HepG2 (cell line): ENCODE results near the gene AP4M1. TPM values are rescaled to one million over a fixed set of nuclear protein-coding genes. Genes with fewer than 3 reads are reported as not detected.
A peak's percentile ranks its signal among the peaks of the same experiment; 100 is the strongest.

Experiments
- ATF2 ChIP-seq: sonication (generic); formaldehyde crosslinking; IDR thresholded peaks from 2 replicates; pipeline ENCODE4 v1.4.0; 2020; ENCODE audit warnings: missing genetic modification reagents
- GFI1 ChIP-seq: sonication (generic); formaldehyde crosslinking; IDR thresholded peaks from 2 replicates; pipeline ENCODE4 v1.5.0; 2020; ENCODE audit warnings: missing genetic modification reagents, mild to moderate bottlenecking, borderline replicate concordance
- GZF1 ChIP-seq: sonication (generic); formaldehyde crosslinking; IDR thresholded peaks from 2 replicates; pipeline ENCODE4 v1.5.1; 2020; ENCODE audit warnings: mild to moderate bottlenecking, missing genetic modification reagents
- MLXIP ChIP-seq: sonication (generic); formaldehyde crosslinking; IDR thresholded peaks from 2 replicates; pipeline ENCODE4 v1.9.0; 2021; ENCODE audit warnings: missing genetic modification reagents, borderline replicate concordance
- RNF2 ChIP-seq: fragments of 450-650 bp; conservative IDR thresholded peaks from 2 replicates; pipeline ENCODE4 v1.6.1; 2016; ENCODE audit warnings: low read depth
- TP53 ChIP-seq: sonication (generic); formaldehyde crosslinking; conservative IDR thresholded peaks from 2 replicates; pipeline ENCODE4 v1.4.0; 2020; ENCODE audit warnings: missing genetic modification reagents
- USF2 ChIP-seq, 2 experiments: sonication (generic) in 1 of 2; formaldehyde crosslinking in 1 of 2; IDR thresholded peaks; 2 replicates each; pipeline versions ENCODE4 v1.5.1 to v1.6.1; 2011 to 2020; ENCODE audit warnings: borderline replicate concordance in 1 of 2, low read depth in 1 of 2, low read length in 1 of 2, mild to moderate bottlenecking in 1 of 2, missing genetic modification reagents in 1 of 2, moderate library complexity in 1 of 2
- YY1 ChIP-seq: IDR thresholded peaks from 2 replicates; pipeline ENCODE4 v1.6.1; 2011; ENCODE audit warnings: low read length, low read depth, moderate library complexity, mild to moderate bottlenecking; ENCODE audit not compliant: insufficient read depth, insufficient replicate concordance
- ZNF407 ChIP-seq: sonication (generic); formaldehyde crosslinking; IDR thresholded peaks from one replicate; pipeline ENCODE4 v1.5.1; 2020; ENCODE audit warnings: mild to moderate bottlenecking, missing genetic modification reagents; ENCODE audit errors: not compliant biosample characterization
- ZNF567 ChIP-seq: sonication (generic); formaldehyde crosslinking; IDR thresholded peaks from 2 replicates; pipeline ENCODE4 v1.8.1; 2023; ENCODE audit warnings: mild to moderate bottlenecking, missing genetic modification reagents, borderline replicate concordance
- ZNF740 ChIP-seq: sonication (generic); formaldehyde crosslinking; IDR thresholded peaks from 2 replicates; pipeline ENCODE4 v1.4.0; 2020; ENCODE audit warnings: missing genetic modification reagents
- polyA plus RNA-seq, 8 experiments: library from polyadenylated mRNA; depleted of rRNA in 3 of 8; stranded (reverse) in 7 of 8; unstranded in 1 of 8; fragments of >200 nt; fragmentation: Illumina TruSeq in 4 of 8; extraction: Trizol in 4 of 8; gene quantifications; 2 replicates each; pipeline versions ENCODE4 v1.2.1 to v1.2.3, GENCODE V29; 2011 to 2016; ENCODE audit warnings: low read depth in 4 of 8, missing spikeins in 1 of 8, mixed read lengths in 1 of 8; ENCODE audit not compliant: insufficient read depth in 1 of 8
- total RNA-seq, 5 experiments: library from RNA; depleted of rRNA; stranded (reverse); fragments of >200 nt; fragmentation: Illumina TruSeq; extraction: Trizol; gene quantifications; 2 replicates each; pipeline ENCODE4 v1.2.3, GENCODE V29; 2016; ENCODE audit warnings: low read depth in 1 of 5

The AP4M1 gene
- total and polyA plus RNA-seq, 2 of the 13 experiments (the other 11 are each of a cell fraction or from before 2014, with no cell fraction given), result 6.3 to 9.7 TPM

- TF ChIP-seq USF2 (IDR thresholded peaks at IDR 0.05; ENCODE audit: low read depth, low read length) (no peak), USF2 (CRISPR knock-in tag; IDR thresholded peaks at IDR 0.05; ENCODE audit: borderline replicate concordance) (peak; percentile 8; the same call in 1 of the 2 replicates), RNF2 (peak; percentile 99), MLXIP (peak; percentile 34; the same call in 1 of the 2 replicates), ZNF740 (CRISPR knock-in tag) (no peak), TP53 (CRISPR knock-in tag) (no peak), ZNF407 (peak; percentile 98), GFI1 (CRISPR knock-in tag) (peak; percentile 77; the same call in 1 of the 2 replicates), YY1 (peak; percentile 98), GZF1 (peak; percentile 90; the same call in 1 of the 2 replicates), ZNF567 (no peak), ATF2 (CRISPR knock-in tag) (peak; percentile 53; the same call in 1 of the 2 replicates)
Observed at GRCh38 chr7:100088621-100089457, 12.6 kb upstream of the AP4M1 start, which contains the start of gene COPS6 (continued).
